ENCODE results near the gene A2M.

Gene A2M

DNA sequence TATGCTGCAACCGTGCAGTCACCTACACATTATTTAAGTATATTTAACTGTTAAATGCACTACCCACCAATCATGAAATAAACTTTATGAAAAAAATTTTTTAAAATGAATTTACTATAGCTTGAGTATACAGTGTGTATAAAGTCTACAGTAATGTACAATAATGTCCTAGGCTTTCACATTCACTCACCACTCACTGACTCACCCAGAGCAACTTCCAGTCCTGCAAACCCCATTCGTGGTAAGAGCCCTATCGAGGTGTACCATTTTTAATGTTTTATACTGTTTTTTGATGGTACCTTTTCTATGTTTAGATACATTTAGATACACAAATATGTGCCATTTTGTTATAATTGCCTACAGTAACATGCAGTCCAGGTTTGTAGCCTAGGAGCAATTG lies 78.3 kb downstream of the A2M start:
- H3K27ac ChIP-seq (ENCODE audit: extremely low read depth, low read depth, low read length): no peak overlapping the region
- POLR2A ChIA-PET: no interaction called here

DNA sequence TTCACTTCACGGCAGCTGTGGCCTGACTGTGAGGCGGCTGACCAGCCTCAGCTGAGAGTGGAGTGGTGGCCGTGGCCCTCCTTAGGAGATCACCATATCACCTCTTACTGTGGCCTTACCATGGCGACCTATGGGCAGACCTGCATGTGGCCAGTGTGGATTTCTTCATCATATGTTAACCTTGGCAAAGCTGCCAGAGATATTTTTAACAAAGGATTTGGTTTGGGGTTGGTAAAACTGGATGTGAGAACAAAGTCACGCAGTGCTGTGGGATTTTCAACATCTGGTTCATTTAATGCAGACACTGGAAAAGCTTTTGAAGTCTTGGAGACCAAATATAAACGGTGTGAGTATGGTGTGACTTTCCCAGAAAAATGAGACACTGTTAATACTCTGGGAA lies 79.5 kb downstream of the A2M start:
- no peaks in the 10 kb centered on the region for H3K36me3 ChIP-seq (ENCODE audit: control insufficient read depth in 2 of 2, insufficient read depth in 1 of 2, low read length in 2 of 2)
- no peaks in the 10 kb centered on the region for H3K4me1 ChIP-seq (ENCODE audit: control insufficient read depth, insufficient read depth, low read length)
- CTCF ChIA-PET: interaction anchor here (1.3 to 4.0 kb wide), 5 partner anchors 13 to 492 kb away, joined by 5 to 45 read pairs (median 6); no protein-coding TSS in a partner anchor
- no peaks in the 10 kb centered on the region for H3K9me3 ChIP-seq (ENCODE audit: control insufficient read depth, insufficient read depth, low read depth, low read length)
- POLR2A ChIA-PET: no interaction called here
- H3K4me3 ChIP-seq (ENCODE audit: low read depth, low read length): no peak overlapping the region
- no peak for TF ChIP-seq ZNF155 (tag by site-specific recombination; IDR thresholded peaks at IDR 0.05)
- no peak overlapping the region for H3K27ac ChIP-seq (ENCODE audit: extremely low read depth, low read depth, low read length)

More for the DNA sequence above, 78.3 kb downstream of the A2M start:
- Histone ChIP-seq H3K4me1 (ENCODE audit: control insufficient read depth, insufficient read depth, low read length) (no peaks in the 10 kb centered on the region), H3K36me3 (ENCODE audit: control insufficient read depth in 2 of 2, insufficient read depth in 1 of 2, low read length in 2 of 2) (no peaks in the 10 kb centered on the region), H3K4me3 (ENCODE audit: low read depth, low read length) (no peak overlapping the region), H3K9me3 (ENCODE audit: control insufficient read depth, insufficient read depth, low read depth, low read length) (no peaks in the 10 kb centered on the region)
- TF ChIP-seq ZNF670 (tag by site-specific recombination; IDR thresholded peaks at IDR 0.05; ENCODE audit: low read depth) (no peak), RBAK (tag by site-specific recombination; IDR thresholded peaks at IDR 0.05) (no peak), KLF16 (tag by site-specific recombination; IDR thresholded peaks at IDR 0.05) (no peak), ZSCAN16 (tag by site-specific recombination; IDR thresholded peaks at IDR 0.05) (no peak), ZNF677 (tag by site-specific recombination; IDR thresholded peaks at IDR 0.05) (no peak), ZBTB7A (tag by site-specific recombination; IDR thresholded peaks at IDR 0.05; ENCODE audit: low read depth) (no peak)
- TF ChIP-seq, protein P1, sequence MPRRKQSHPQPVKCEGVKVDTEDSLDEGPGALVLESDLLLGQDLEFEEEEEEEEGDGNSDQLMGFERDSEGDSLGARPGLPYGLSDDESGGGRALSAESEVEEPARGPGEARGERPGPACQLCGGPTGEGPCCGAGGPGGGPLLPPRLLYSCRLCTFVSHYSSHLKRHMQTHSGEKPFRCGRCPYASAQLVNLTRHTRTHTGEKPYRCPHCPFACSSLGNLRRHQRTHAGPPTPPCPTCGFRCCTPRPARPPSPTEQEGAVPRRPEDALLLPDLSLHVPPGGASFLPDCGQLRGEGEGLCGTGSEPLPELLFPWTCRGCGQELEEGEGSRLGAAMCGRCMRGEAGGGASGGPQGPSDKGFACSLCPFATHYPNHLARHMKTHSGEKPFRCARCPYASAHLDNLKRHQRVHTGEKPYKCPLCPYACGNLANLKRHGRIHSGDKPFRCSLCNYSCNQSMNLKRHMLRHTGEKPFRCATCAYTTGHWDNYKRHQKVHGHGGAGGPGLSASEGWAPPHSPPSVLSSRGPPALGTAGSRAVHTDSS (tag by site-specific recombination; IDR thresholded peaks at IDR 0.05): no peak
- TF ChIP-seq, protein P2, sequence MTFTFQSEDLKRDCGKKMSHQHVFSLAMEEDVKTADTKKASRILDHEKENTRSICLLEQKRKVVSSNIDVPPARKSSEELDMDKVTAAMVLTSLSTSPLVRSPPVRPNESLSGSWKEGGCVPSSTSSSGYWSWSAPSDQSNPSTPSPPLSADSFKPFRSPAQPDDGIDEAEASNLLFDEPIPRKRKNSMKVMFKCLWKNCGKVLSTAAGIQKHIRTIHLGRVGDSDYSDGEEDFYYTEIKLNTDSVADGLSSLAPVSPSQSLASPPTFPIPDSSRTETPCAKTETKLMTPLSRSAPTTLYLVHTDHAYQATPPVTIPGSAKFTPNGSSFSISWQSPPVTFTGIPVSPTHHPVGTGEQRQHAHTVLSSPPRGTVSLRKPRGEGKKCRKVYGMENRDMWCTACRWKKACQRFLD (tag by site-specific recombination; IDR thresholded peaks at IDR 0.05): no peak
- CTCF ChIA-PET: interaction anchor here (1.0 to 4.0 kb wide), 5 partner anchors 9 to 356 kb away, joined by 3 to 45 read pairs (median 6); no protein-coding TSS in a partner anchor

DNA sequence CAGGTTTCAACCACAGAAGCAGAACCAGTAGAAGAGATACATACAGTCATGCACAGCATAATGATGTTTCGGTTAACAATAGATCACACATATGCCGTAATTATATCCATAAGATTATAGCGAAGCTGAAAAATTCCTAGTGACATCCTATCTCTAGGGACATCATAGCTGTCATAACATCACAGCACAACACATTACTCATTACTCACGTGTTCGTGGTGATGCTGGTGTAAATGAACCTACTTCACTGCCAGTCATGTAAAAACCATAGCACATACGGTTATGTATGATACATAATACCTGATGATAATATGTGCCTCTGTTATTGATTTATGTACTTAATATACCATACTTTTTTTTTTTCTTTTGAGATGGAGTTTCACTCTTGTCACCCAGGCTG lies 81.6 kb downstream of the A2M start:
- CTCF ChIA-PET: interaction anchor here (1.2 to 1.6 kb wide), 2 partner anchors 353 to 490 kb away, joined by 3 to 4 read pairs; no protein-coding TSS in a partner anchor

More for the DNA sequence above, 81.6 kb downstream of the A2M start:
- Histone ChIP-seq H3K36me3 (ENCODE audit: control insufficient read depth in 2 of 2, insufficient read depth in 1 of 2, low read length in 2 of 2) (no peaks in the 10 kb centered on the region), H3K9me3 (ENCODE audit: control insufficient read depth, insufficient read depth, low read depth, low read length) (no peaks in the 10 kb centered on the region), H3K4me1 (ENCODE audit: control insufficient read depth, insufficient read depth, low read length) (no peaks in the 10 kb centered on the region), H3K27ac (ENCODE audit: extremely low read depth, low read depth, low read length) (no peak overlapping the region), H3K4me3 (ENCODE audit: low read depth, low read length) (no peak overlapping the region)
- POLR2A ChIA-PET: no interaction called here
- TF ChIP-seq, protein P3, sequence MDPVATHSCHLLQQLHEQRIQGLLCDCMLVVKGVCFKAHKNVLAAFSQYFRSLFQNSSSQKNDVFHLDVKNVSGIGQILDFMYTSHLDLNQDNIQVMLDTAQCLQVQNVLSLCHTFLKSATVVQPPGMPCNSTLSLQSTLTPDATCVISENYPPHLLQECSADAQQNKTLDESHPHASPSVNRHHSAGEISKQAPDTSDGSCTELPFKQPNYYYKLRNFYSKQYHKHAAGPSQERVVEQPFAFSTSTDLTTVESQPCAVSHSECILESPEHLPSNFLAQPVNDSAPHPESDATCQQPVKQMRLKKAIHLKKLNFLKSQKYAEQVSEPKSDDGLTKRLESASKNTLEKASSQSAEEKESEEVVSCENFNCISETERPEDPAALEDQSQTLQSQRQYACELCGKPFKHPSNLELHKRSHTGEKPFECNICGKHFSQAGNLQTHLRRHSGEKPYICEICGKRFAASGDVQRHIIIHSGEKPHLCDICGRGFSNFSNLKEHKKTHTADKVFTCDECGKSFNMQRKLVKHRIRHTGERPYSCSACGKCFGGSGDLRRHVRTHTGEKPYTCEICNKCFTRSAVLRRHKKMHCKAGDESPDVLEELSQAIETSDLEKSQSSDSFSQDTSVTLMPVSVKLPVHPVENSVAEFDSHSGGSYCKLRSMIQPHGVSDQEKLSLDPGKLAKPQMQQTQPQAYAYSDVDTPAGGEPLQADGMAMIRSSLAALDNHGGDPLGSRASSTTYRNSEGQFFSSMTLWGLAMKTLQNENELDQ (tag by site-specific recombination; IDR thresholded peaks at IDR 0.05; ENCODE audit: low read depth): no peak
- no peak for TF ChIP-seq ZNF138 (tag by site-specific recombination; IDR thresholded peaks at IDR 0.05; ENCODE audit: borderline replicate concordance)
- TF ChIP-seq, protein P4, sequence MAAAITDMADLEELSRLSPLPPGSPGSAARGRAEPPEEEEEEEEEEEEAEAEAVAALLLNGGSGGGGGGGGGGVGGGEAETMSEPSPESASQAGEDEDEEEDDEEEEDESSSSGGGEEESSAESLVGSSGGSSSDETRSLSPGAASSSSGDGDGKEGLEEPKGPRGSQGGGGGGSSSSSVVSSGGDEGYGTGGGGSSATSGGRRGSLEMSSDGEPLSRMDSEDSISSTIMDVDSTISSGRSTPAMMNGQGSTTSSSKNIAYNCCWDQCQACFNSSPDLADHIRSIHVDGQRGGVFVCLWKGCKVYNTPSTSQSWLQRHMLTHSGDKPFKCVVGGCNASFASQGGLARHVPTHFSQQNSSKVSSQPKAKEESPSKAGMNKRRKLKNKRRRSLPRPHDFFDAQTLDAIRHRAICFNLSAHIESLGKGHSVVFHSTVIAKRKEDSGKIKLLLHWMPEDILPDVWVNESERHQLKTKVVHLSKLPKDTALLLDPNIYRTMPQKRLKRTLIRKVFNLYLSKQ (tag by site-specific recombination; IDR thresholded peaks at IDR 0.05; ENCODE audit: borderline replicate concordance): no peak
- TF ChIP-seq ZSCAN23 (tag by site-specific recombination; IDR thresholded peaks at IDR 0.05): no peak
- no peak for TF ChIP-seq ZNF585B (tag by site-specific recombination; IDR thresholded peaks at IDR 0.05)
- no peak for TF ChIP-seq ZNF341 (tag by site-specific recombination; IDR thresholded peaks at IDR 0.05; ENCODE audit: low read depth)
- no peak for TF ChIP-seq BCL11B (tag by site-specific recombination; IDR thresholded peaks at IDR 0.05; ENCODE audit: low read depth)
- TF ChIP-seq ZNF621 (tag by site-specific recombination; IDR thresholded peaks at IDR 0.05): no peak
- no peak for TF ChIP-seq ZNF677 (tag by site-specific recombination; IDR thresholded peaks at IDR 0.05)
- no peak for TF ChIP-seq ZNF433 (tag by site-specific recombination; IDR thresholded peaks at IDR 0.05; ENCODE audit: low read depth)
- TF ChIP-seq KLF8 (tag by site-specific recombination; IDR thresholded peaks at IDR 0.05): no peak
- TF ChIP-seq, protein P5, sequence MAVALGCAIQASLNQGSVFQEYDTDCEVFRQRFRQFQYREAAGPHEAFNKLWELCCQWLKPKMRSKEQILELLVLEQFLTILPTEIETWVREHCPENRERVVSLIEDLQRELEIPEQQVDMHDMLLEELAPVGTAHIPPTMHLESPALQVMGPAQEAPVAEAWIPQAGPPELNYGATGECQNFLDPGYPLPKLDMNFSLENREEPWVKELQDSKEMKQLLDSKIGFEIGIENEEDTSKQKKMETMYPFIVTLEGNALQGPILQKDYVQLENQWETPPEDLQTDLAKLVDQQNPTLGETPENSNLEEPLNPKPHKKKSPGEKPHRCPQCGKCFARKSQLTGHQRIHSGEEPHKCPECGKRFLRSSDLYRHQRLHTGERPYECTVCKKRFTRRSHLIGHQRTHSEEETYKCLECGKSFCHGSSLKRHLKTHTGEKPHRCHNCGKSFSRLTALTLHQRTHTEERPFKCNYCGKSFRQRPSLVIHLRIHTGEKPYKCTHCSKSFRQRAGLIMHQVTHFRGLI (tag by site-specific recombination; IDR thresholded peaks at IDR 0.05): no peak

Data from HEK293 (cell line).